Endothelial cell of umbilical vein (primary cell): ENCODE data around the gene C9. TPM values are rescaled to one million over a fixed set of nuclear protein-coding genes. Genes with fewer than 3 reads are reported as not detected.

Source experiments
- BruUV-seq: library from RNA; stranded (reverse); fragments of 400-500 nt; replicated peaks from 2 replicates; lab custom pipeline; 2021; lab: Mats Ljungman, UMichigan
- CTCF ChIA-PET: fragments of 300-600, 350-600 bp; sonication (Branson Sonifier 250); formaldehyde crosslinking; loops from one replicate; lab custom pipeline; 2021; ENCODE audit warnings: antibody characterized with exemption, inconsistent platforms; lab: Charles Lee
- POLR2A ChIA-PET: fragments of 300-600, 350-600 bp; sonication (Branson Sonifier 250); formaldehyde crosslinking; loops from one replicate; lab custom pipeline; 2021; ENCODE audit warnings: antibody characterized with exemption, inconsistent platforms; lab: Charles Lee
- DNase-seq: peaks from one replicate; pipeline ENCODE4 v3.0.0-alpha.2; 2011; ENCODE audit warnings: low read depth, low spot score
- FAIRE-seq: peaks from 2 replicates; lab custom pipeline; 2011; peaks lifted over from hg19 to GRCh38; lab: Jason Lieb, UNC
- H2AFZ ChIP-seq: 2 replicates; pipeline ENCODE4 v1.6.0; 2012; ENCODE audit warnings: low read depth, low read length, control low read depth, inconsistent platforms
- H3K27ac ChIP-seq: 2 replicates; pipeline ENCODE4 v1.5.1; 2011; ENCODE audit warnings: low read depth, mild to moderate bottlenecking, control low read depth, low read length, moderate library complexity; ENCODE audit not compliant: insufficient read depth
- H3K27me3 ChIP-seq, 2 experiments: 2 replicates each; pipeline versions ENCODE4 v1.6.0 to v1.6.1; 2011; ENCODE audit warnings: low read length in 2 of 2, mixed read lengths in 1 of 2; ENCODE audit not compliant: control insufficient read depth in 2 of 2, insufficient read depth in 2 of 2
- H3K36me3 ChIP-seq, 2 experiments: 2 replicates in 1 of 2; 3 replicates in 1 of 2; pipeline ENCODE4 v1.5.1; 2011; ENCODE audit warnings: low read length in 2 of 2, mild to moderate bottlenecking in 1 of 2, moderate library complexity in 1 of 2; ENCODE audit not compliant: control insufficient read depth in 2 of 2, insufficient read depth in 2 of 2; ENCODE audit errors: extremely low read depth in 1 of 2
- H3K4me1 ChIP-seq: 3 replicates; pipeline ENCODE4 v1.5.1; 2011; ENCODE audit warnings: mild to moderate bottlenecking, low read length; ENCODE audit not compliant: control insufficient read depth, insufficient read depth; ENCODE audit errors: extremely low read depth
- H3K4me2 ChIP-seq: 2 replicates; pipeline ENCODE4 v1.6.1; 2011; ENCODE audit warnings: low read length, control low read depth, mixed read lengths; ENCODE audit not compliant: insufficient read depth
- H3K4me3 ChIP-seq, 3 experiments: fragments of 200-600 bp in 1 of 3; sonication (generic), shearing (Covaris generic) in 1 of 3; replicated peaks in 1 of 3; 2 replicates each; pipeline ENCODE4 v1.5.1; 2011 to 2016; ENCODE audit warnings: control low read depth in 3 of 3, low read length in 3 of 3, mild to moderate bottlenecking in 2 of 3, inconsistent platforms in 1 of 3, low read depth in 1 of 3, moderate library complexity in 1 of 3; ENCODE audit not compliant: insufficient read depth in 1 of 3
- H3K79me2 ChIP-seq: 2 replicates; pipeline ENCODE4 v1.6.0; 2012; ENCODE audit warnings: low read length, inconsistent platforms; ENCODE audit not compliant: control insufficient read depth, insufficient read depth
- H3K9ac ChIP-seq: replicated peaks from 2 replicates; pipeline ENCODE3; 2011; ENCODE audit warnings: low read length, control low read depth; ENCODE audit not compliant: insufficient read depth; ENCODE audit errors: extremely low read depth
- H3K9me1 ChIP-seq: replicated peaks from 3 replicates; pipeline ENCODE4 v1.6.0; 2011; ENCODE audit warnings: mild to moderate bottlenecking, low read length; ENCODE audit not compliant: control insufficient read depth, insufficient read depth; ENCODE audit errors: extremely low read depth
- H3K9me3 ChIP-seq: replicated peaks from 2 replicates; pipeline ENCODE4 v1.5.1; 2012; ENCODE audit warnings: low read length, inconsistent platforms; ENCODE audit not compliant: control insufficient read depth, insufficient read depth
- H4K20me1 ChIP-seq: replicated peaks from 2 replicates; pipeline ENCODE3; 2011; ENCODE audit warnings: mild to moderate bottlenecking, low read length; ENCODE audit not compliant: control insufficient read depth, insufficient read depth; ENCODE audit errors: extremely low read depth
- FOS ChIP-seq: IDR thresholded peaks from 2 replicates; pipeline ENCODE4 v1.6.1; 2011; ENCODE audit warnings: mild to moderate bottlenecking, low read length, moderate library complexity, borderline replicate concordance; ENCODE audit not compliant: insufficient read depth
- JUN ChIP-seq: IDR thresholded peaks from 2 replicates; pipeline ENCODE4 v1.6.1; 2011; ENCODE audit warnings: borderline replicate concordance, low read depth; ENCODE audit not compliant: insufficient read length, insufficient read depth
- MYC ChIP-seq: IDR thresholded peaks from one replicate; pipeline ENCODE4 v1.6.1; 2011; ENCODE audit warnings: mild to moderate bottlenecking, low read depth, low read length
- POLR2A ChIP-seq: IDR thresholded peaks from 2 replicates; pipeline ENCODE4 v1.6.1; 2012; ENCODE audit warnings: low read depth, mild to moderate bottlenecking, control low read depth, low read length
- dilution Hi-C: fragments of 300-500 bp; cut with MboI; formaldehyde crosslinking; loops from one replicate; pipeline ENCODE4 v1.15.0; 2019; ENCODE audit warnings: low sequenced_read_pairs; ENCODE audit not compliant: extremely low pct_ligation_motif_present
- intact Hi-C: fragments of 100-400 bp; cut with micrococcal nuclease; formaldehyde crosslinking; loops from one replicate; pipeline ENCODE4 v1.10.0; 2022
- polyA plus RNA-seq, 4 experiments: library from polyadenylated mRNA; depleted of rRNA in 3 of 4; stranded (reverse) in 3 of 4; unstranded in 1 of 4; fragments of >200 nt; gene quantifications; 2 replicates each; pipeline versions ENCODE4 v1.2.1 to v1.2.3, GENCODE V29; 2011 to 2012; ENCODE audit warnings: missing spikeins in 1 of 4
- total RNA-seq: library from RNA; stranded (reverse); gene quantifications from 2 replicates; pipeline ENCODE4 v1.2.3, GENCODE V29; 2021
- TF ChIP-seq, protein P1 (sequence below), 2 donors: IDR thresholded peaks; 1 replicate in 1 of 2; 2 replicates in 1 of 2; pipeline ENCODE4 v1.5.1; 2011; ENCODE audit warnings: low read length in 2 of 2, mild to moderate bottlenecking in 2 of 2, moderate library complexity in 2 of 2, control low read depth in 1 of 2, inconsistent platforms in 1 of 2, low read depth in 1 of 2; ENCODE audit not compliant: insufficient read depth in 1 of 2; ENCODE audit errors: extremely low read depth in 1 of 2
- TF ChIP-seq, protein P2 (sequence below): IDR thresholded peaks from 2 replicates; pipeline ENCODE4 v1.6.1; 2011; ENCODE audit not compliant: insufficient read depth, insufficient read length

The C9 gene
- total and polyA plus RNA-seq, 2 donors (not counting 3 experiments of a cell fraction or from before 2014, with no cell fraction given), result 0.33 TPM; not detected in 1

DNA sequence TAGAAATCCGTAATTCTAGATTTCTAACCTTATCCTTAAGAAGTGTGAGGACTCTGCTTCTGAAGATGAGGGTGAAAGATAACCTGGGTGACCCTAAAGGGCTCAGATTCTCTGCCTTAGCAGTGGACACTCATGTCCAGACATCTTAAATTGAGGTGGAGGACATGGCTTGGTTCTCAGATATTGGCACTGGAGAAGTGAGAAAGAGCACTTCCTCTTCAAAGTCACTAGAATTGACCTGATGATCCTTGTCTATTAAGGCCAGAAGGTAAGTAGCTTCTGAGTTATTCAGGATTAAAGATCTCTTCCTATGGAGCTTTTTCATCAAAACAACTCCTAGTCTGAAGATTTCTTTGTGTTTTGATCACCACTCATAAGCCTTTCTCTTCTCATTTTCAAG, 54.8 kb downstream of the C9 start:
- FAIRE-seq, result no peak
- dilution Hi-C loops, result no loop called here

DNA sequence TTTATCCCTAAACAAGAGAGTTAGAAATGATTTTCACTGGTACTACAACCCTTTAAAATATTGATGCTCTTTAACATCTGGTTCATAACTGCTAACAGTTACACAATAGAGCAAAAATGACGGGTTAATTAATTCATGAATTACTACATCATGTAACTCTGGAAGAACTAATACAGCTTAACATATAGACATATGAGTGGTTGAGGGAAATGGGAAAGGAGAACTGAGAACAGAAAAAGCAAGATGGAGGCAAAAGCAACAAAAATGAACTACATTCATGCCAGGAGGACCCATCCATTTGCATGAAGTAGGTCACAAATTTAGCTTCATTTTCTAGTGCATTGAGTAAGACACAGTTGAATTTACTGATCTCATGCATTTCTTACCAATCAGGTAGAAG, 61.8 kb downstream of the C9 start:
- no peak for FAIRE-seq
- POLR2A ChIA-PET, result no interaction called here

More for the DNA sequence above, 54.8 kb downstream of the C9 start:
- BruUV-seq, result no TSS peak
- no peak overlapping the region for H3K4me3 ChIP-seq
- H3K27ac ChIP-seq, result no peak overlapping the region
- CTCF ChIA-PET, result no interaction called here
- no peaks in the 10 kb centered on the region for H4K20me1 ChIP-seq
- POLR2A ChIA-PET, result no interaction called here
- H3K4me1 ChIP-seq, result no peaks in the 10 kb centered on the region
- H3K36me3 ChIP-seq, result no peaks in the 10 kb centered on the region
- H3K9me3 ChIP-seq, result no peaks in the 10 kb centered on the region
- no peak for DNase-seq
- TF ChIP-seq MYC (no peak), FOS (no peak)
- TF ChIP-seq, protein P1, sequence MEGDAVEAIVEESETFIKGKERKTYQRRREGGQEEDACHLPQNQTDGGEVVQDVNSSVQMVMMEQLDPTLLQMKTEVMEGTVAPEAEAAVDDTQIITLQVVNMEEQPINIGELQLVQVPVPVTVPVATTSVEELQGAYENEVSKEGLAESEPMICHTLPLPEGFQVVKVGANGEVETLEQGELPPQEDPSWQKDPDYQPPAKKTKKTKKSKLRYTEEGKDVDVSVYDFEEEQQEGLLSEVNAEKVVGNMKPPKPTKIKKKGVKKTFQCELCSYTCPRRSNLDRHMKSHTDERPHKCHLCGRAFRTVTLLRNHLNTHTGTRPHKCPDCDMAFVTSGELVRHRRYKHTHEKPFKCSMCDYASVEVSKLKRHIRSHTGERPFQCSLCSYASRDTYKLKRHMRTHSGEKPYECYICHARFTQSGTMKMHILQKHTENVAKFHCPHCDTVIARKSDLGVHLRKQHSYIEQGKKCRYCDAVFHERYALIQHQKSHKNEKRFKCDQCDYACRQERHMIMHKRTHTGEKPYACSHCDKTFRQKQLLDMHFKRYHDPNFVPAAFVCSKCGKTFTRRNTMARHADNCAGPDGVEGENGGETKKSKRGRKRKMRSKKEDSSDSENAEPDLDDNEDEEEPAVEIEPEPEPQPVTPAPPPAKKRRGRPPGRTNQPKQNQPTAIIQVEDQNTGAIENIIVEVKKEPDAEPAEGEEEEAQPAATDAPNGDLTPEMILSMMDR (IDR thresholded peaks at IDR 0.05; ENCODE audit: extremely low read depth in 1 of 2, insufficient read depth in 1 of 2, low read depth in 1 of 2, low read length in 2 of 2), result no peak
- TF ChIP-seq, protein P2, sequence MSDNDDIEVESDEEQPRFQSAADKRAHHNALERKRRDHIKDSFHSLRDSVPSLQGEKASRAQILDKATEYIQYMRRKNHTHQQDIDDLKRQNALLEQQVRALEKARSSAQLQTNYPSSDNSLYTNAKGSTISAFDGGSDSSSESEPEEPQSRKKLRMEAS, result no peak
- intact Hi-C loops, result no loop called here
- H3K9me1 ChIP-seq, result no peaks in the 10 kb centered on the region
- H3K79me2 ChIP-seq, result no peaks in the 10 kb centered on the region
- H3K27me3 ChIP-seq, result no peaks in the 10 kb centered on the region
- H2AFZ ChIP-seq, result no peak overlapping the region
- H3K4me2 ChIP-seq, result no peak overlapping the region
- no peak overlapping the region for H3K9ac ChIP-seq

More for the DNA sequence above, 61.8 kb downstream of the C9 start:
- dilution Hi-C loops (no loop called here), intact Hi-C loops (no loop called here)
- Histone ChIP-seq H2AFZ (no peak overlapping the region), H3K36me3 (no peaks in the 10 kb centered on the region), H3K9me1 (no peaks in the 10 kb centered on the region), H3K4me2 (no peak overlapping the region), H3K4me3 (no peak overlapping the region), H3K9ac (no peak overlapping the region), H3K9me3 (no peaks in the 10 kb centered on the region), H4K20me1 (no peaks in the 10 kb centered on the region), H3K27me3 (no peaks in the 10 kb centered on the region), H3K27ac (no peak overlapping the region), H3K79me2 (no peaks in the 10 kb centered on the region), H3K4me1 (no peaks in the 10 kb centered on the region)
- no TSS peak for BruUV-seq
- CTCF ChIA-PET, result no interaction called here
- DNase-seq, result no peak
- TF ChIP-seq, protein P1 (IDR thresholded peaks at IDR 0.05; ENCODE audit: extremely low read depth in 1 of 2, insufficient read depth in 1 of 2, low read depth in 1 of 2, low read length in 2 of 2), result no peak
- TF ChIP-seq JUN (no peak), POLR2A (no peak), MYC (no peak)
